Amygdala (tissue), 56 donors: ENCODE data around the gene GUCA2B.
A peak's percentile ranks its signal among the peaks of the same experiment; 100 is the strongest.

ENCODE experiments used
- DNase-seq, 56 donors: peaks; one replicate each; lab custom pipeline; 2025; lab: John Stamatoyannopoulos, UW

GUCA2B gene

GRCh38 chr1:42165511-42166210, 12.5 kb downstream of the GUCA2B start:
- peak in 1 of 56 donors; percentile 12 for DNase-seq

GRCh38 chr1:42167611-42168390, 14.6 kb downstream of the GUCA2B start:
- DNase-seq: no peak

GRCh38 chr1:42168391-42168670, 15.1 kb downstream of the GUCA2B start:
- DNase-seq: no peak

GRCh38 chr1:42168763-42169162, 15.6 kb downstream of the GUCA2B start:
- no peak for DNase-seq

- no peak for DNase-seq
These were observed 17.8 kb downstream of the GUCA2B start for GRCh38 chr1:42170779-42171621.

GRCh38 chr1:42171679-42172266, 18.6 kb downstream of the GUCA2B start:
- no peak for DNase-seq

GRCh38 chr1:42172381-42173133, 19.3 kb downstream of the GUCA2B start:
- DNase-seq: peak in 2 of 56 donors; percentile 17 to 32

GRCh38 chr1:42173155-42173933, 20.1 kb downstream of the GUCA2B start:
- DNase-seq: peak in 45 of 56 donors; percentile 9 to 71 (median 38)

GRCh38 chr1:42173961-42174735, 20.9 kb downstream of the GUCA2B start:
- peak in 1 of 56 donors; percentile 17 for DNase-seq

- no peak for DNase-seq
These were observed 22.3 kb downstream of the GUCA2B start for GRCh38 chr1:42175314-42176054.

GRCh38 chr1:42176902-42177519, 23.8 kb downstream of the GUCA2B start:
- peak in 8 of 56 donors; percentile 8 to 23 (median 11) for DNase-seq

- DNase-seq: peak in 48 of 56 donors; percentile 9 to 82 (median 46)
These were observed 24.4 kb downstream of the GUCA2B start for GRCh38 chr1:42177541-42177981.

- no peak for DNase-seq
These were observed 25.0 kb downstream of the GUCA2B start for GRCh38 chr1:42178249-42178648.

GRCh38 chr1:42179275-42179674, 26.1 kb downstream of the GUCA2B start:
- no peak for DNase-seq

- DNase-seq: no peak
These were observed 26.7 kb downstream of the GUCA2B start for GRCh38 chr1:42179900-42180329.

- DNase-seq: no peak
These were observed 28.5 kb downstream of the GUCA2B start for GRCh38 chr1:42181687-42182086.
